A549 (cell line): Measurements from ENCODE around the gene KIF2B.
"Not testable (repeated sequence)": the region's sequence is repeated elsewhere in the genome, so short reads cannot be mapped to it uniquely, and the experiment has no call there.

Experiments
- CEBPB ChIP-seq, 2 experiments: fragments of >200 bp in 1 of 2; sonication (Bioruptor Twin) in 1 of 2; formaldehyde crosslinking in 1 of 2; IDR thresholded peaks; 2 replicates each; pipeline ENCODE4 v1.6.1; 2012 to 2016
- CTCF ChIP-seq: fragments of >200 bp; sonication (Bioruptor Twin); formaldehyde crosslinking; IDR thresholded peaks from 3 replicates; pipeline ENCODE4 v1.5.1; 2016
- E2F6 ChIP-seq: IDR thresholded peaks from 2 replicates; pipeline ENCODE4 v1.6.1; 2012; ENCODE audit warnings: low read depth, borderline replicate concordance
- EHMT2 ChIP-seq: fragments of 200-600 bp; sonication (generic); IDR thresholded peaks from 2 replicates; pipeline ENCODE4 v1.6.1; 2016; ENCODE audit warnings: antibody characterized with exemption, low read depth, mild to moderate bottlenecking, moderate library complexity
- MAX ChIP-seq: IDR thresholded peaks from 2 replicates; pipeline ENCODE4 v1.6.1; 2012
- RCOR1 ChIP-seq: fragments of 150-350 bp; IDR thresholded peaks from 2 replicates; pipeline ENCODE4 v1.6.1; 2014; ENCODE audit warnings: antibody characterized with exemption, low read length, low read depth
- TP53 ChIP-seq: fragments of 250-450 bp; sonication (Bioruptor Pico); IDR thresholded peaks from 2 replicates; pipeline ENCODE4 v1.5.0; 2021; ENCODE audit warnings: mild to moderate bottlenecking, moderate library complexity

- not testable (repeated sequence) for TF ChIP-seq CTCF; MAX; CEBPB (IDR thresholded peaks at IDR 0.05); EHMT2; RCOR1; E2F6; TP53 (CRISPR knock-in tag)
These were observed 48.4 kb downstream of the KIF2B start for GRCh38 chr17:53871128-53871527.
